Adrenal gland (tissue), 5 donors: Measurements from ENCODE around the gene ERAP2.

Source experiments
- POLR2A ChIP-seq, 2 donors: fragments of 450-650 bp; IDR thresholded peaks; one replicate each; pipeline ENCODE4 v1.6.1; 2017; ENCODE audit warnings: antibody characterized with exemption in 2 of 2, mild to moderate bottlenecking in 2 of 2, moderate library complexity in 1 of 2
- TF ChIP-seq, protein P1 (sequence below), 6 experiments: fragments of 450-650 bp in 4 of 6; fragments of 200-600 bp in 2 of 6; sonication (generic) in 1 of 6; IDR thresholded peaks; 1 replicate in 5 of 6; 2 replicates in 1 of 6; pipeline versions ENCODE4 v1.5.1 to v1.8.0; 2016 to 2021; ENCODE audit warnings: antibody characterized with exemption in 6 of 6, mild to moderate bottlenecking in 2 of 6, moderate library complexity in 1 of 6
- donor health status: DM: no; HTN: no; CAD: no.

DNA sequence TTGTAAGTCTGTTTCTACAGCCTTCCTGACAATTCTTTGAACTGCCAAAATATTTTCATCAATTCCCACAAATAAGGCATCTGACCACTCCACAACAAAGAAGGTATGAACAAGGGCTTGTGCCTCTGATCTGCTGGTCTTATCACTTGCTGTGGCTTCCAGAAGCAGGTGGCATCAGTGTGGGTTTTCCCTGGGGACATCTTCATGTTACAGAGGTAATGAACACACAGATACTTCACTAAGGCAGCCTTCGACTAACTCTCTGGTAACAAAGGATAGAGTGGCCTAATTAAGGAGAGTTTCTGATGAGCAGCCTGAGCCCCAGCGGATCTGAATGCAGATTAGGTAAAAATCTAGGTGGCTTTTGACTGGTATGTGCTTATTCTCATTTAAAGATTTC lies 15.2 kb upstream of the ERAP2 start:
- TF ChIP-seq, protein P1, sequence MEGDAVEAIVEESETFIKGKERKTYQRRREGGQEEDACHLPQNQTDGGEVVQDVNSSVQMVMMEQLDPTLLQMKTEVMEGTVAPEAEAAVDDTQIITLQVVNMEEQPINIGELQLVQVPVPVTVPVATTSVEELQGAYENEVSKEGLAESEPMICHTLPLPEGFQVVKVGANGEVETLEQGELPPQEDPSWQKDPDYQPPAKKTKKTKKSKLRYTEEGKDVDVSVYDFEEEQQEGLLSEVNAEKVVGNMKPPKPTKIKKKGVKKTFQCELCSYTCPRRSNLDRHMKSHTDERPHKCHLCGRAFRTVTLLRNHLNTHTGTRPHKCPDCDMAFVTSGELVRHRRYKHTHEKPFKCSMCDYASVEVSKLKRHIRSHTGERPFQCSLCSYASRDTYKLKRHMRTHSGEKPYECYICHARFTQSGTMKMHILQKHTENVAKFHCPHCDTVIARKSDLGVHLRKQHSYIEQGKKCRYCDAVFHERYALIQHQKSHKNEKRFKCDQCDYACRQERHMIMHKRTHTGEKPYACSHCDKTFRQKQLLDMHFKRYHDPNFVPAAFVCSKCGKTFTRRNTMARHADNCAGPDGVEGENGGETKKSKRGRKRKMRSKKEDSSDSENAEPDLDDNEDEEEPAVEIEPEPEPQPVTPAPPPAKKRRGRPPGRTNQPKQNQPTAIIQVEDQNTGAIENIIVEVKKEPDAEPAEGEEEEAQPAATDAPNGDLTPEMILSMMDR (IDR thresholded peaks at IDR 0.05): no peak
- TF ChIP-seq POLR2A (IDR thresholded peaks at IDR 0.05): no peak
